ENCODE measurements around the gene UCP3. TPM values are rescaled to one million over a fixed set of nuclear protein-coding genes. Genes with fewer than 3 reads are reported as not detected.

UCP3 gene
- total and polyA plus RNA-seq, 4 donors = 0.07 to 1.3 (median 0.34) TPM

DNA sequence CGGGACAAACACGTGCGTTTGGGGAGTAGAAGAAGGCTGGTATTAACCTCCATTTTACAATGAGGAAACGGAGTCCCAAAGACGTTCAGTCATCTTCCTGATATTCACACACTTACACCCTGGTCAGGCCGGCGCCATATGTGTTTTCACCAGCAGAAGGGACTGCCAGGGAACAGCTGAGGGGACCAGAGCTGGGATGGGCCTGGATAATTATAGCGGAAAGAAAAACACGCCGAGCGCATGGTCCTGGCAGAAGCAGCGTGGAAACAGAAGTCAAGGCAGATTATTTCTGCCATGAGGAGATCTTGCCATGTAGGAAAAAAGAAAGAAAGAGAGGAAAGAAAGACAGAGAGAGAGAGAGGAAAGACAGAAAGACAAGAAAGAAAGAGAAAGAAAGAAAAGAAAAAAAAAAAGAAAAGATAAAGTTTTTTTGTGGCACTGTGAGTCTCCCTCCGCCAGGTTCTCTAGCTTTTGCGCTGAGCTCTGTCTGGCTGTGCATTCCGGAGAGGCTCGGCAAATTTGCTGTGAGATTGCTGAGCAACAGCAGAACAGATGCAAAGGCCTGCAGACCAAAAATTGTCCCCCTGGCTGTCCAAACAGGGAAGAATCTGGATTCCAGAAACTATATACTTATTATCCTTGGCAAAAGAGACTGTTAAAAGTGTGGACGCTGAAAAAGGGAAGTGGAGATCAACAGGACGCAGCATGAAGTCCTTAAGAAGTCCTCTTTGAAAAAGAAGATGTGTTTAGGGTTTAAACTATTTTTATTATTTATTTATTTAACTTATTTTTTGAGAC is 24.9 kb downstream of the UCP3 start:
- peak overlapping the region in 2 of 3 donors; percentile 35 to 82 for H3K4me3 ChIP-seq (ENCODE audit: low read depth in 1 of 3, low read length in 3 of 3)
- no peaks in the 10 kb centered on the region for H3K27me3 ChIP-seq (ENCODE audit: control insufficient read depth in 4 of 4, insufficient read depth in 4 of 4, low read length in 3 of 4)
- no peaks in the 10 kb centered on the region for H3K36me3 ChIP-seq (ENCODE audit: control insufficient read depth in 4 of 4, insufficient read depth in 3 of 4, low read depth in 1 of 4, low read length in 3 of 4)
- peak; percentile 33 for DNase-seq (ENCODE audit: low spot score)
- TF ChIP-seq, protein P1, sequence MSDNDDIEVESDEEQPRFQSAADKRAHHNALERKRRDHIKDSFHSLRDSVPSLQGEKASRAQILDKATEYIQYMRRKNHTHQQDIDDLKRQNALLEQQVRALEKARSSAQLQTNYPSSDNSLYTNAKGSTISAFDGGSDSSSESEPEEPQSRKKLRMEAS (IDR thresholded peaks at IDR 0.05) = peak; percentile 6
- TF ChIP-seq, protein P2, sequence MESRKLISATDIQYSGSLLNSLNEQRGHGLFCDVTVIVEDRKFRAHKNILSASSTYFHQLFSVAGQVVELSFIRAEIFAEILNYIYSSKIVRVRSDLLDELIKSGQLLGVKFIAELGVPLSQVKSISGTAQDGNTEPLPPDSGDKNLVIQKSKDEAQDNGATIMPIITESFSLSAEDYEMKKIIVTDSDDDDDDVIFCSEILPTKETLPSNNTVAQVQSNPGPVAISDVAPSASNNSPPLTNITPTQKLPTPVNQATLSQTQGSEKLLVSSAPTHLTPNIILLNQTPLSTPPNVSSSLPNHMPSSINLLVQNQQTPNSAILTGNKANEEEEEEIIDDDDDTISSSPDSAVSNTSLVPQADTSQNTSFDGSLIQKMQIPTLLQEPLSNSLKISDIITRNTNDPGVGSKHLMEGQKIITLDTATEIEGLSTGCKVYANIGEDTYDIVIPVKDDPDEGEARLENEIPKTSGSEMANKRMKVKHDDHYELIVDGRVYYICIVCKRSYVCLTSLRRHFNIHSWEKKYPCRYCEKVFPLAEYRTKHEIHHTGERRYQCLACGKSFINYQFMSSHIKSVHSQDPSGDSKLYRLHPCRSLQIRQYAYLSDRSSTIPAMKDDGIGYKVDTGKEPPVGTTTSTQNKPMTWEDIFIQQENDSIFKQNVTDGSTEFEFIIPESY (IDR thresholded peaks at IDR 0.05) = no peak
- H3K9ac ChIP-seq (ENCODE audit: low read depth in 1 of 2, low read length in 2 of 2) = no peak overlapping the region
- peaks cover 3 to 8% (median 5%) of the 10 kb centered on the region in 4 donors for H3K4me1 ChIP-seq (ENCODE audit: control insufficient read depth in 4 of 4, insufficient read depth in 4 of 4, low read length in 3 of 4)
- peak overlapping the region; percentile 84 to 92 for H3K27ac ChIP-seq (ENCODE audit: low read depth in 1 of 2, low read length in 2 of 2)
- 71% methylated on average over 18 of the region's 18 CpGs for WGBS
- H3K9me3 ChIP-seq (ENCODE audit: control insufficient read depth in 4 of 4, low read length in 3 of 4) = no peaks in the 10 kb centered on the region

DNA sequence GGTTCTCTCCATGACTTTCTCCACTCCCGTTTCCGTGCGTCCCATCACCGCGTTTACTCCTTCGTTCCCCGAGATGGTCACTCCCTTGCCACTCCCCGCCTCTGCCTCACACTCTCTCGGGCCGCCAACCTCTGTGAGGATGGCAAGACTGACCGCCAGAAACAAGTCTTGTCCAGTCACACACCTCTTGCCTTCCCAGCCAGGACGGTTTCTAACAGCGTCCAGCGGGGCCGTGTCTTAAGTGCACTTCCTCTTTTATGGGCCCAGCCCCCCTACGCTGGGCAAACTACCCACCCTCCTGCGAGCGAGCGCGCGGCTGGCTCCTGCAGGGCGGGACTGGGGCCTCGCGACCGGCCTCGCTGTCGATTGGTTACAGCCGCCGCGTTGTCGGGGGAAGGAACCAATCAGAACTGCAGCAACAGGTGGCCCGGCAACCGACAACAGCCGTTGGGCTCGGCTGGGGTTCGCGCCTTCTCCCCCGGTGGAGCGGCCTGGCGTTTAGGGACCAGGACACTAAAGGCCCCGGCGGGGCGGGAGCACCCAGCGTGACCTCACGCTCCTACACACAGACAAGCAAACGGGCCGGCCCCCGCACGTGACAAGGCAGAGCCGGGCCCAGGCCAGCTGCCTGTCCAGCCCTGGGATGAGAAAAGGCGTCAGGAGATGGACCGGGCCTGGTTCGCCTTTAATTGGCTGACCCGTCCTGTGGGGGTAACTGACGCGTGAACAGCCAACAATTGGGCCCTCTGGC is 25.7 kb downstream of the UCP3 start:
- no peaks in the 10 kb centered on the region for H3K27me3 ChIP-seq (ENCODE audit: control insufficient read depth in 4 of 4, insufficient read depth in 4 of 4, low read length in 3 of 4)
- H3K27ac ChIP-seq (ENCODE audit: low read depth in 1 of 2, low read length in 2 of 2) = peak overlapping the region; percentile 84 to 92
- TF ChIP-seq, protein P1 (IDR thresholded peaks at IDR 0.05) = peak; percentile 31
- TF ChIP-seq SP1 (IDR thresholded peaks at IDR 0.05) (peak; percentile 63), RXRA (IDR thresholded peaks at IDR 0.05) (peak in 1 of 2 donors; percentile 26), TAF1 (conservative IDR thresholded peaks at IDR 0.05) (no peak), YY1 (IDR thresholded peaks at IDR 0.05) (peak; percentile 31), RAD21 (IDR thresholded peaks at IDR 0.05) (no peak)
- 5% methylated on average over 56 of the region's 56 CpGs for WGBS
- H3K9me3 ChIP-seq (ENCODE audit: control insufficient read depth in 4 of 4, low read length in 3 of 4) = no peaks in the 10 kb centered on the region
- H3K4me3 ChIP-seq (ENCODE audit: low read depth in 1 of 3, low read length in 3 of 3) = peak overlapping the region; percentile 35 to 82 (median 80)
- H3K36me3 ChIP-seq (ENCODE audit: control insufficient read depth in 4 of 4, insufficient read depth in 3 of 4, low read depth in 1 of 4, low read length in 3 of 4) = no peaks in the 10 kb centered on the region
- H3K4me1 ChIP-seq (ENCODE audit: control insufficient read depth in 4 of 4, insufficient read depth in 4 of 4, low read length in 3 of 4) = peaks cover 3 to 8% (median 5%) of the 10 kb centered on the region in 4 donors
- peak overlapping the region in 1 of 2 donors; percentile 72 for H3K9ac ChIP-seq (ENCODE audit: low read depth in 1 of 2, low read length in 2 of 2)
- peak; percentile 94 for DNase-seq (ENCODE audit: low spot score)

DNA sequence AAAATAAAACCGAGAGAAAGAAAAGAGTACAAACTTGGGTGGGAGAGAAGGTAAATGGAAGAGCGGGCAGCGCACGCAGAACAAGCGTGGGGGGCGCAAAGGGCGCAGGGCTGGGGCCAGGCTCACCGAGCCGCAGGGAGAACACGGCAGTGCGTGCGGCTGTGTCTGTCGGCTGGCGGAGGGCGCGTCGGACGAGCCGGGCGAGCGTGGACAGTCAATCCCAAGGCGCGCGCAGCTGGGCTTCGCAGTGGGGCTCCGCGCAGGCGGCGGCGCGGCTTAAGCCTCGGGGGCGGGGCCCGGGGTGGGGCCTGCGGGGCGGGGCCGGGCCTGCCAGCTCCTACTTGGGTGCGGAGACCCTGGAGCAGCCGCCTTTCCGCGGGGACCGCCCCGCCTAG is 26.3 kb downstream of the UCP3 start, which contains the start of gene UCP2:
TSS of gene UCP2 (minus strand) at position 249 of the 395 bp plus-strand sequence. CDS start 4,465 bp downstream, outside the sequence.
- TF ChIP-seq RXRA (IDR thresholded peaks at IDR 0.05) = no peak
- TF ChIP-seq GABPA (IDR thresholded peaks at IDR 0.05 in 1 of 2, conservative IDR thresholded peaks at IDR 0.05 in 1 of 2) = no peak
- TF ChIP-seq, protein P2 (IDR thresholded peaks at IDR 0.05) = no peak
- H3K4me1 ChIP-seq (ENCODE audit: control insufficient read depth in 4 of 4, insufficient read depth in 4 of 4, low read length in 3 of 4) = peaks cover 3 to 8% (median 5%) of the 10 kb centered on the region in 4 donors
- DNase-seq (ENCODE audit: low spot score) = peak; percentile 94
- H3K4me3 ChIP-seq (ENCODE audit: low read depth in 1 of 3, low read length in 3 of 3) = peak within 1 kb of the TSS; percentile 35 to 82 (median 80)
- H3K9me3 ChIP-seq (ENCODE audit: control insufficient read depth in 4 of 4, low read length in 3 of 4) = no peaks in the 10 kb centered on the region
- H3K36me3 ChIP-seq (ENCODE audit: control insufficient read depth in 4 of 4, insufficient read depth in 3 of 4, low read depth in 1 of 4, low read length in 3 of 4) = peaks cover 0 to under 1% (median 0%) of the 10 kb centered on the region in 4 donors
- 10% methylated on average over 43 of the region's 43 CpGs for WGBS
- peak within 1 kb of the TSS in 1 of 2 donors; percentile 72 for H3K9ac ChIP-seq (ENCODE audit: low read depth in 1 of 2, low read length in 2 of 2)
- peak within 1 kb of the TSS; percentile 84 to 92 for H3K27ac ChIP-seq (ENCODE audit: low read depth in 1 of 2, low read length in 2 of 2)
- H3K27me3 ChIP-seq (ENCODE audit: control insufficient read depth in 4 of 4, insufficient read depth in 4 of 4, low read length in 3 of 4) = no peaks in the 10 kb centered on the region
